Liver (tissue), 9 donors: ENCODE results near the gene OSBPL9. TPM values are rescaled to one million over a fixed set of nuclear protein-coding genes. Genes with fewer than 3 reads are reported as not detected.

ENCODE experiments used
- DNase-seq: peaks from one replicate; pipeline ENCODE4 v3.0.0-alpha.2; 2017; ENCODE audit warnings: low spot score
- H3K27ac ChIP-seq, 2 donors: one replicate each; pipeline ENCODE4 v1.7.0; 2013; ENCODE audit warnings: inconsistent platforms in 2 of 2, low read length in 2 of 2, control low read depth in 1 of 2, low read depth in 1 of 2, mild to moderate bottlenecking in 1 of 2
- H3K27me3 ChIP-seq, 4 donors: one replicate each; pipeline versions ENCODE4 v1.6.1 to v1.7.0; 2013; ENCODE audit warnings: low read length in 3 of 4, inconsistent platforms in 1 of 4, mild to moderate bottlenecking in 1 of 4, moderate library complexity in 1 of 4; ENCODE audit not compliant: control insufficient read depth in 4 of 4, insufficient read depth in 4 of 4
- H3K36me3 ChIP-seq, 4 donors: one replicate each; pipeline versions ENCODE4 v1.6.1 to v1.7.0; 2013; ENCODE audit warnings: low read length in 3 of 4, mild to moderate bottlenecking in 3 of 4, low read depth in 1 of 4, moderate library complexity in 1 of 4; ENCODE audit not compliant: control insufficient read depth in 4 of 4, insufficient read depth in 3 of 4
- H3K4me1 ChIP-seq, 4 donors: one replicate each; pipeline versions ENCODE4 v1.6.1 to v1.7.0; 2013; ENCODE audit warnings: low read length in 3 of 4, mild to moderate bottlenecking in 3 of 4, moderate library complexity in 1 of 4; ENCODE audit not compliant: control insufficient read depth in 4 of 4, insufficient read depth in 4 of 4
- H3K4me3 ChIP-seq, 3 donors: one replicate each; pipeline versions ENCODE4 v1.6.1 to v1.7.0; 2013; ENCODE audit warnings: low read length in 3 of 3, control low read depth in 1 of 3, low read depth in 1 of 3, mild to moderate bottlenecking in 1 of 3
- H3K9ac ChIP-seq, 2 donors: one replicate each; pipeline ENCODE4 v1.7.0; 2013; ENCODE audit warnings: low read length in 2 of 2, mild to moderate bottlenecking in 2 of 2, moderate library complexity in 2 of 2, control low read depth in 1 of 2, low read depth in 1 of 2
- H3K9me3 ChIP-seq, 4 donors: one replicate each; pipeline versions ENCODE4 v1.6.1 to v1.7.0; 2013; ENCODE audit warnings: low read length in 3 of 4; ENCODE audit not compliant: control insufficient read depth in 4 of 4
- EGR1 ChIP-seq, 2 donors: IDR thresholded peaks; 2 replicates each; pipeline ENCODE4 v1.6.1; 2016 to 2018; ENCODE audit warnings: antibody characterized with exemption in 2 of 2, low read depth in 2 of 2
- FOXA1 ChIP-seq: IDR thresholded peaks from 2 replicates; pipeline ENCODE4 v1.6.1; 2016; ENCODE audit warnings: antibody characterized with exemption
- FOXA2 ChIP-seq: IDR thresholded peaks from 2 replicates; pipeline ENCODE4 v1.6.1; 2016; ENCODE audit warnings: antibody characterized with exemption
- GABPA ChIP-seq, 2 donors: IDR thresholded peaks in 1 of 2; conservative IDR thresholded peaks in 1 of 2; 2 replicates each; pipeline ENCODE4 v1.6.1; 2016; ENCODE audit warnings: antibody characterized with exemption in 2 of 2, mild to moderate bottlenecking in 1 of 2, moderate library complexity in 1 of 2
- HNF4A ChIP-seq, 2 donors: conservative IDR thresholded peaks; 2 replicates each; pipeline ENCODE4 v1.6.1; 2016; ENCODE audit warnings: antibody characterized with exemption in 2 of 2, mild to moderate bottlenecking in 2 of 2
- HNF4G ChIP-seq: IDR thresholded peaks from 2 replicates; pipeline ENCODE4 v1.6.1; 2016; ENCODE audit warnings: antibody characterized with exemption
- JUND ChIP-seq, 2 donors: IDR thresholded peaks; 2 replicates each; pipeline ENCODE4 v1.6.1; 2016; ENCODE audit warnings: antibody characterized with exemption in 2 of 2
- NR2F2 ChIP-seq: IDR thresholded peaks from 2 replicates; pipeline ENCODE4 v1.6.1; 2016; ENCODE audit warnings: antibody characterized with exemption
- RAD21 ChIP-seq, 2 donors: IDR thresholded peaks; 2 replicates each; pipeline ENCODE4 v1.6.1; 2016; ENCODE audit warnings: antibody characterized with exemption in 2 of 2, mild to moderate bottlenecking in 2 of 2
- REST ChIP-seq: IDR thresholded peaks from 2 replicates; pipeline ENCODE4 v1.6.1; 2016; ENCODE audit warnings: antibody characterized with exemption, mild to moderate bottlenecking
- RXRA ChIP-seq, 2 donors: IDR thresholded peaks; 2 replicates each; pipeline ENCODE4 v1.6.1; 2017 to 2018; ENCODE audit warnings: antibody characterized with exemption in 2 of 2, mild to moderate bottlenecking in 1 of 2
- SP1 ChIP-seq: IDR thresholded peaks from 2 replicates; pipeline ENCODE4 v1.6.1; 2018; ENCODE audit warnings: antibody characterized with exemption, mild to moderate bottlenecking
- TAF1 ChIP-seq: conservative IDR thresholded peaks from 2 replicates; pipeline ENCODE4 v1.6.1; 2016; ENCODE audit warnings: antibody characterized with exemption, mild to moderate bottlenecking
- YY1 ChIP-seq: IDR thresholded peaks from 2 replicates; pipeline ENCODE4 v1.6.1; 2016; ENCODE audit warnings: antibody characterized with exemption, mild to moderate bottlenecking
- polyA plus RNA-seq, 2 donors: library from polyadenylated mRNA; stranded (reverse) in 1 of 2; unstranded in 1 of 2; fragments of 200-250 nt in 1 of 2; fragments of >200 nt in 1 of 2; fragmentation: Nextera tagmentation in 1 of 2; extraction: Ambion mirVana in 1 of 2; gene quantifications; one replicate each; pipeline versions ENCODE4 v1.2.1 to v1.2.3, GENCODE V29; 2013 to 2015
- total RNA-seq, 2 donors: library from RNA; depleted of rRNA; stranded (reverse); fragments of >200 nt; gene quantifications; one replicate each; pipeline ENCODE4 v1.2.3, GENCODE V29; 2014
- TF ChIP-seq, protein P1 (sequence below): IDR thresholded peaks from 2 replicates; pipeline ENCODE4 v1.6.1; 2016; ENCODE audit warnings: antibody characterized with exemption
- TF ChIP-seq, protein P2 (sequence below): IDR thresholded peaks from 2 replicates; pipeline ENCODE4 v1.6.1; 2016; ENCODE audit warnings: antibody characterized with exemption
- TF ChIP-seq, protein P3 (sequence below): IDR thresholded peaks from 2 replicates; pipeline ENCODE4 v1.6.1; 2016; ENCODE audit warnings: antibody characterized with exemption
- TF ChIP-seq, protein P4 (sequence below): fragments of 150-350 bp; IDR thresholded peaks from 2 replicates; pipeline ENCODE4 v1.5.1; 2017; ENCODE audit warnings: improper control_type of control experiment, low read depth, low read length; ENCODE audit not compliant: missing input control
- donor health status: healthy.
- donor health status: healthy.
- donor health status: healthy.
- donor health status: healthy.
- donor health status: healthy.

Gene OSBPL9
- total and polyA plus RNA-seq, 4 donors: 52.1 to 129 (median 60.4) TPM

GRCh38 chr1:51584021-51584420, 32.9 kb upstream of the OSBPL9 start (continued):
- TF ChIP-seq, protein P1, sequence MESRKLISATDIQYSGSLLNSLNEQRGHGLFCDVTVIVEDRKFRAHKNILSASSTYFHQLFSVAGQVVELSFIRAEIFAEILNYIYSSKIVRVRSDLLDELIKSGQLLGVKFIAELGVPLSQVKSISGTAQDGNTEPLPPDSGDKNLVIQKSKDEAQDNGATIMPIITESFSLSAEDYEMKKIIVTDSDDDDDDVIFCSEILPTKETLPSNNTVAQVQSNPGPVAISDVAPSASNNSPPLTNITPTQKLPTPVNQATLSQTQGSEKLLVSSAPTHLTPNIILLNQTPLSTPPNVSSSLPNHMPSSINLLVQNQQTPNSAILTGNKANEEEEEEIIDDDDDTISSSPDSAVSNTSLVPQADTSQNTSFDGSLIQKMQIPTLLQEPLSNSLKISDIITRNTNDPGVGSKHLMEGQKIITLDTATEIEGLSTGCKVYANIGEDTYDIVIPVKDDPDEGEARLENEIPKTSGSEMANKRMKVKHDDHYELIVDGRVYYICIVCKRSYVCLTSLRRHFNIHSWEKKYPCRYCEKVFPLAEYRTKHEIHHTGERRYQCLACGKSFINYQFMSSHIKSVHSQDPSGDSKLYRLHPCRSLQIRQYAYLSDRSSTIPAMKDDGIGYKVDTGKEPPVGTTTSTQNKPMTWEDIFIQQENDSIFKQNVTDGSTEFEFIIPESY: no peak
- TF ChIP-seq EGR1 (IDR thresholded peaks at IDR 0.05; ENCODE audit: low read depth in 2 of 2): no peak

- Histone ChIP-seq H3K9ac (no peak overlapping the region), H3K9me3 (no peaks in the 10 kb centered on the region), H3K4me3 (no peak overlapping the region), H3K36me3 (no peaks in the 10 kb centered on the region), H3K27me3 (no peaks in the 10 kb centered on the region), H3K4me1 (no peaks in the 10 kb centered on the region), H3K27ac (no peak overlapping the region)
- no peak for TF ChIP-seq EGR1 (IDR thresholded peaks at IDR 0.05; ENCODE audit: low read depth in 2 of 2)
- no peak for TF ChIP-seq FOXA2
- no peak for TF ChIP-seq RAD21 (IDR thresholded peaks at IDR 0.05)
- TF ChIP-seq RXRA (IDR thresholded peaks at IDR 0.05): no peak
- TF ChIP-seq HNF4G: no peak
- TF ChIP-seq HNF4A (conservative IDR thresholded peaks at IDR 0.05): no peak
- TF ChIP-seq, protein P2, sequence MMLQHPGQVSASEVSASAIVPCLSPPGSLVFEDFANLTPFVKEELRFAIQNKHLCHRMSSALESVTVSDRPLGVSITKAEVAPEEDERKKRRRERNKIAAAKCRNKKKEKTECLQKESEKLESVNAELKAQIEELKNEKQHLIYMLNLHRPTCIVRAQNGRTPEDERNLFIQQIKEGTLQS: no peak
- TF ChIP-seq, protein P3, sequence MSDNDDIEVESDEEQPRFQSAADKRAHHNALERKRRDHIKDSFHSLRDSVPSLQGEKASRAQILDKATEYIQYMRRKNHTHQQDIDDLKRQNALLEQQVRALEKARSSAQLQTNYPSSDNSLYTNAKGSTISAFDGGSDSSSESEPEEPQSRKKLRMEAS: no peak
- no peak for TF ChIP-seq GABPA (IDR thresholded peaks at IDR 0.05 in 1 of 2, conservative IDR thresholded peaks at IDR 0.05 in 1 of 2)
- TF ChIP-seq JUND (IDR thresholded peaks at IDR 0.05): no peak
- no peak for TF ChIP-seq FOXA1
- TF ChIP-seq, protein P1: no peak
- TF ChIP-seq YY1: no peak
- TF ChIP-seq, protein P4, sequence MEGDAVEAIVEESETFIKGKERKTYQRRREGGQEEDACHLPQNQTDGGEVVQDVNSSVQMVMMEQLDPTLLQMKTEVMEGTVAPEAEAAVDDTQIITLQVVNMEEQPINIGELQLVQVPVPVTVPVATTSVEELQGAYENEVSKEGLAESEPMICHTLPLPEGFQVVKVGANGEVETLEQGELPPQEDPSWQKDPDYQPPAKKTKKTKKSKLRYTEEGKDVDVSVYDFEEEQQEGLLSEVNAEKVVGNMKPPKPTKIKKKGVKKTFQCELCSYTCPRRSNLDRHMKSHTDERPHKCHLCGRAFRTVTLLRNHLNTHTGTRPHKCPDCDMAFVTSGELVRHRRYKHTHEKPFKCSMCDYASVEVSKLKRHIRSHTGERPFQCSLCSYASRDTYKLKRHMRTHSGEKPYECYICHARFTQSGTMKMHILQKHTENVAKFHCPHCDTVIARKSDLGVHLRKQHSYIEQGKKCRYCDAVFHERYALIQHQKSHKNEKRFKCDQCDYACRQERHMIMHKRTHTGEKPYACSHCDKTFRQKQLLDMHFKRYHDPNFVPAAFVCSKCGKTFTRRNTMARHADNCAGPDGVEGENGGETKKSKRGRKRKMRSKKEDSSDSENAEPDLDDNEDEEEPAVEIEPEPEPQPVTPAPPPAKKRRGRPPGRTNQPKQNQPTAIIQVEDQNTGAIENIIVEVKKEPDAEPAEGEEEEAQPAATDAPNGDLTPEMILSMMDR: no peak
- TF ChIP-seq REST: no peak
- no peak for TF ChIP-seq TAF1
- no peak for TF ChIP-seq NR2F2
- no peak for TF ChIP-seq SP1
- no peak for DNase-seq
These were observed 24.2 kb upstream of the OSBPL9 start for GRCh38 chr1:51592711-51593110.
